K562 (cell line): ENCODE data around the gene PPP1R14B. TPM values are rescaled to one million over a fixed set of nuclear protein-coding genes. Genes with fewer than 3 reads are reported as not detected.

Experiments
- ATAC-seq: fragments of 200-7000 bp; cut with Tn5 transposase; 3 replicates; pipeline ENCODE4 v1.9.1; 2020; ENCODE audit warnings: moderate library complexity
- BruUV-seq: library from RNA; stranded (reverse); fragments of 400-500 nt; replicated peaks from 2 replicates; lab custom pipeline; 2021; lab: Mats Ljungman, UMichigan
- CTCF ChIA-PET: fragments of 300-600 bp; formaldehyde crosslinking; extraction: SDS; loops from one replicate; lab custom pipeline; 2021; ENCODE audit warnings: low intra/inter-chr PET ratio; lab: Yijun Ruan, JAX
- POLR2A ChIA-PET: fragments of 300-600, 350-650 bp; sonication (Branson Sonifier 250); formaldehyde crosslinking; extraction: SDS; loops from one replicate; lab custom pipeline; 2021; ENCODE audit warnings: antibody characterized with exemption, inconsistent platforms; lab: Yijun Ruan, JAX
- DNase-seq, 4 experiments: peaks; one replicate each; pipeline versions ENCODE4 v3.0.0 to v3.0.0-alpha.2; 2011 to 2018; ENCODE audit warnings: low spot score in 3 of 4, mixed read lengths in 3 of 4; ENCODE audit errors: extremely low read depth in 1 of 4
- FAIRE-seq: peaks from 2 replicates; lab custom pipeline; 2011; peaks lifted over from hg19 to GRCh38; lab: Jason Lieb, UNC
- H2AFZ ChIP-seq: 2 replicates; pipeline ENCODE4 v1.6.0; 2011; ENCODE audit warnings: low read depth, low read length, control low read depth, inconsistent platforms
- H3K27ac ChIP-seq: fragments of 200-600 bp; 3 replicates; pipeline ENCODE4 v1.8.0; 2011; ENCODE audit warnings: low read depth, mild to moderate bottlenecking, control low read depth, inconsistent platforms, low read length, moderate library complexity, mixed read lengths; ENCODE audit errors: extremely low read depth
- H3K27me3 ChIP-seq, 2 experiments: fragments of 300-600 bp in 1 of 2; 2 replicates in 1 of 2; 3 replicates in 1 of 2; pipeline versions ENCODE4 v1.6.0 to v1.8.0; 2011; ENCODE audit warnings: inconsistent platforms in 2 of 2, low read length in 2 of 2, mild to moderate bottlenecking in 1 of 2, mixed read lengths in 1 of 2, moderate library complexity in 1 of 2; ENCODE audit not compliant: control insufficient read depth in 2 of 2, insufficient read depth in 2 of 2
- H3K36me3 ChIP-seq: fragments of 300-600 bp; 3 replicates; pipeline ENCODE4 v1.8.0; 2011; ENCODE audit warnings: mild to moderate bottlenecking, low read length, inconsistent platforms; ENCODE audit not compliant: control insufficient read depth, insufficient read depth
- H3K4me1 ChIP-seq, 2 experiments: fragments of 200-600 bp in 1 of 2; replicated peaks in 1 of 2; 2 replicates in 1 of 2; 3 replicates in 1 of 2; pipeline versions ENCODE4 v1.5.1 to v1.8.0; 2011; ENCODE audit warnings: inconsistent platforms in 2 of 2, low read length in 2 of 2, mild to moderate bottlenecking in 1 of 2, mixed read lengths in 1 of 2, moderate library complexity in 1 of 2; ENCODE audit not compliant: control insufficient read depth in 2 of 2, insufficient read depth in 2 of 2
- H3K4me2 ChIP-seq: 2 replicates; pipeline ENCODE4 v1.6.1; 2011; ENCODE audit warnings: low read length, control low read depth, inconsistent platforms, mixed read lengths; ENCODE audit not compliant: insufficient read depth
- H3K4me3 ChIP-seq: fragments of 200-600 bp; sonication (generic), shearing (Covaris generic); 2 replicates; pipeline ENCODE4 v1.5.1; 2016; ENCODE audit warnings: control low read depth, inconsistent platforms
- H3K79me2 ChIP-seq: fragments of 200-600 bp; 3 replicates; pipeline ENCODE4 v1.8.0; 2011; ENCODE audit warnings: low read length, inconsistent platforms; ENCODE audit not compliant: control insufficient read depth, insufficient read depth
- H3K9ac ChIP-seq, 2 experiments: 2 replicates each; pipeline versions ENCODE4 v1.6.0 to v1.6.1; 2011; ENCODE audit warnings: low read depth in 2 of 2, low read length in 2 of 2, control low read depth in 1 of 2, inconsistent platforms in 1 of 2, mild to moderate bottlenecking in 1 of 2, mixed read lengths in 1 of 2; ENCODE audit not compliant: insufficient read depth in 1 of 2
- H3K9me1 ChIP-seq: one replicate; pipeline ENCODE4 v1.6.0; 2011; ENCODE audit warnings: inconsistent platforms, mild to moderate bottlenecking, low read length, moderate library complexity; ENCODE audit not compliant: control insufficient read depth, insufficient read depth
- H3K9me3 ChIP-seq: replicated peaks from 2 replicates; pipeline ENCODE4 v1.5.1; 2011; ENCODE audit warnings: low read depth, low read length, inconsistent platforms; ENCODE audit not compliant: control insufficient read depth, insufficient read depth
- H4K20me1 ChIP-seq: replicated peaks from 2 replicates; pipeline ENCODE4 v1.6.1; 2011; ENCODE audit warnings: low read length, inconsistent platforms, mixed read lengths; ENCODE audit not compliant: control insufficient read depth, insufficient read depth
- CBX1 ChIP-seq: sonication (generic); IDR thresholded peaks from 2 replicates; pipeline ENCODE4 v1.6.1; 2016; ENCODE audit warnings: antibody characterized with exemption, low read depth, mild to moderate bottlenecking
- ETV5 ChIP-seq: sonication (generic); formaldehyde crosslinking; IDR thresholded peaks from 2 replicates; pipeline ENCODE4 v1.4.0; 2020; ENCODE audit warnings: low read depth, mild to moderate bottlenecking, missing genetic modification reagents
- FOXM1 ChIP-seq, 2 experiments: fragments of 450-650 bp in 1 of 2; sonication (generic) in 1 of 2; formaldehyde crosslinking in 1 of 2; IDR thresholded peaks; 2 replicates each; pipeline versions ENCODE4 v1.6.1 to v1.9.0; 2017 to 2022; ENCODE audit warnings: low read depth in 2 of 2, mild to moderate bottlenecking in 2 of 2, missing genetic modification reagents in 1 of 2, moderate library complexity in 1 of 2
- HBP1 ChIP-seq: fragments of 450-650 bp; formaldehyde crosslinking; IDR thresholded peaks from 2 replicates; pipeline ENCODE4 v1.4.0; 2022; ENCODE audit warnings: missing genetic modification characterization
- HDAC1 ChIP-seq, 2 experiments: fragments of 450-650 bp; IDR thresholded peaks; 2 replicates each; pipeline ENCODE4 v1.6.1; 2016 to 2017; ENCODE audit warnings: inconsistent platforms in 1 of 2, mild to moderate bottlenecking in 1 of 2, moderate library complexity in 1 of 2
- IRF9 ChIP-seq: fragments of 450-650 bp; IDR thresholded peaks from 2 replicates; pipeline ENCODE4 v1.6.1; 2016; ENCODE audit warnings: missing biosample characterization, missing genetic modification characterization
- LARP7 ChIP-seq: fragments of 450-650 bp; IDR thresholded peaks from 2 replicates; pipeline ENCODE4 v1.6.1; 2016
- MAZ ChIP-seq, 2 experiments: fragments of 450-650 bp in 1 of 2; sonication (generic) in 1 of 2; formaldehyde crosslinking; IDR thresholded peaks in 1 of 2; conservative IDR thresholded peaks in 1 of 2; 2 replicates each; pipeline versions ENCODE4 v1.4.0 to v1.5.0; 2020; ENCODE audit warnings: mild to moderate bottlenecking in 1 of 2, missing genetic modification reagents in 1 of 2
- NCOA2 ChIP-seq, 2 experiments: fragments of 450-650 bp; IDR thresholded peaks; 2 replicates each; pipeline ENCODE4 v1.6.1; 2018; ENCODE audit warnings: mild to moderate bottlenecking in 2 of 2, moderate library complexity in 1 of 2; ENCODE audit not compliant: partially characterized antibody in 2 of 2
- POLR2AphosphoS2 ChIP-seq: IDR thresholded peaks from 2 replicates; pipeline ENCODE4 v1.6.1; 2012; ENCODE audit warnings: low read length, improper control_type of control experiment
- RBM25 ChIP-seq: fragments of 200-400 bp; formaldehyde crosslinking; IDR thresholded peaks from 2 replicates; pipeline ENCODE4 v1.6.1; 2018; ENCODE audit warnings: low read length, low read depth, moderate library complexity; ENCODE audit not compliant: severe bottlenecking
- SMARCA4 ChIP-seq: fragments of 450-650 bp; IDR thresholded peaks from 2 replicates; pipeline ENCODE4 v1.6.1; 2016
- SRF ChIP-seq, 2 experiments: fragments of 250-450, 450-650 bp in 1 of 2; sonication (Bioruptor Pico) in 1 of 2; sonication (generic) in 1 of 2; formaldehyde crosslinking; IDR thresholded peaks; 2 replicates each; pipeline versions ENCODE4 v1.5.0 to v1.5.1; 2020 to 2022; ENCODE audit warnings: mild to moderate bottlenecking in 1 of 2, missing genetic modification reagents in 1 of 2
- SUPT5H ChIP-seq: fragments of 450-650 bp; IDR thresholded peaks from 2 replicates; pipeline ENCODE4 v1.6.1; 2016
- TEAD1 ChIP-seq, 2 experiments: fragments of 450-650 bp in 1 of 2; sonication (generic) in 1 of 2; formaldehyde crosslinking; IDR thresholded peaks; 2 replicates each; pipeline versions ENCODE4 v1.4.0 to v1.8.0; 2020 to 2022; ENCODE audit warnings: mild to moderate bottlenecking in 2 of 2, missing genetic modification reagents in 1 of 2
- THRA ChIP-seq: fragments of 450-650 bp; IDR thresholded peaks from 2 replicates; pipeline ENCODE4 v1.6.1; 2017; ENCODE audit warnings: mild to moderate bottlenecking, moderate library complexity
- ZBTB5 ChIP-seq: fragments of 450-650 bp; IDR thresholded peaks from 2 replicates; pipeline ENCODE4 v1.6.1; 2017; ENCODE audit warnings: antibody characterized with exemption
- ZNF668 ChIP-seq: fragments of 250-450 bp; sonication (Bioruptor Pico); IDR thresholded peaks from 2 replicates; pipeline ENCODE4 v1.8.0; 2022; ENCODE audit warnings: mild to moderate bottlenecking, inconsistent platforms
- WGBS: fragments of 100-300 bp; shearing (Covaris generic); methylation state at CpG from one replicate; pipeline ENCODE4 v1.1.6; 2016; ENCODE audit warnings: low coverage, mixed read lengths; ENCODE audit not compliant: insufficient coverage; ENCODE audit errors: missing lambda C conversion rate; 5-methylcytosine and 5-hydroxymethylcytosine counted together
- in situ Hi-C: fragments of 300-500 bp; cut with MboI; formaldehyde crosslinking; loops from 4 replicates; pipeline ENCODE4 v1.15.0; 2018; ENCODE audit warnings: inconsistent platforms, mixed read lengths
- intact Hi-C: fragments of 100-400 bp; cut with micrococcal nuclease; formaldehyde crosslinking; loops from 2 replicates; pipeline ENCODE4 v1.14.2; 2022
- polyA plus RNA-seq, 8 experiments: library from polyadenylated mRNA; depleted of rRNA in 4 of 8; stranded (reverse) in 5 of 8; unstranded in 3 of 8; fragments of >200 nt; fragmentation: Nextera tagmentation in 2 of 8; fragmentation: Illumina TruSeq in 1 of 8; extraction: Ambion mirVana in 2 of 8; extraction: Trizol in 1 of 8; gene quantifications; 2 replicates each; pipeline versions ENCODE4 v1.2.1 to v1.2.3, GENCODE V29; 2011 to 2014; ENCODE audit warnings: inconsistent platforms in 1 of 8, missing spikeins in 1 of 8
- total RNA-seq, 7 experiments: library from RNA; depleted of rRNA in 6 of 7; stranded (reverse); fragments of >200 nt in 6 of 7; fragmentation: Illumina TruSeq in 2 of 7; extraction: Trizol in 2 of 7; gene quantifications; 2 replicates each; pipeline versions ENCODE4 v1.2.1 to v1.2.3, GENCODE V29; 2011 to 2021; ENCODE audit warnings: low replicate concordance in 1 of 7

The PPP1R14B gene
- total and polyA plus RNA-seq, 9 of the 15 experiments (the other 6 are each of a cell fraction or from before 2014, with no cell fraction given) = 7.7 to 566 (median 212) TPM

GRCh38 chr11:64222651-64223000, 24.1 kb downstream of the PPP1R14B start:
- peaks cover 0 to 61% of the 10 kb centered on the region in 2 experiments; a peak in 3 of 5 replicates for H3K4me1 ChIP-seq
- no TSS peak for BruUV-seq
- peaks cover 63% of the 10 kb centered on the region for H3K36me3 ChIP-seq
- in situ Hi-C loops = no loop called here
- POLR2A ChIA-PET = interaction anchor here (6.3 kb wide), 1 partner anchor 15 kb away, joined by 77 read pairs; the partner anchor contains the start of gene FERMT3
- no peaks in the 10 kb centered on the region for H3K27me3 ChIP-seq
- H3K9me3 ChIP-seq = no peaks in the 10 kb centered on the region
- FAIRE-seq = no peak
- no peak overlapping the region for H3K4me2 ChIP-seq
- CTCF ChIA-PET = no interaction called here
- H3K79me2 ChIP-seq = peaks cover 28% of the 10 kb centered on the region
- ATAC-seq = no peak
- H4K20me1 ChIP-seq = no peaks in the 10 kb centered on the region
- H3K9me1 ChIP-seq = peaks cover 5% of the 10 kb centered on the region
- peak in 1 of 4 experiments; percentile 19 for DNase-seq
- H2AFZ ChIP-seq = no peak overlapping the region
- no peak overlapping the region for H3K4me3 ChIP-seq
- WGBS = 66% methylated on average over 6 of the region's 9 CpGs
- H3K9ac ChIP-seq = peak overlapping the region in 1 of 2 experiments; percentile 53; a peak in 2 of 4 replicates
- no peak overlapping the region; the same call in 2 of the 3 replicates for H3K27ac ChIP-seq
- intact Hi-C loops = no loop called here
- peak; percentile 61; the same call in 1 of the 2 replicates for TF ChIP-seq SUPT5H
- peak; percentile 20 for TF ChIP-seq RBM25
- no peak for TF ChIP-seq SRF (CRISPR knock-in tag; IDR thresholded peaks at IDR 0.05)
- no peak for TF ChIP-seq HDAC1 (IDR thresholded peaks at IDR 0.05)
- TF ChIP-seq ZNF668 (CRISPR knock-in tag) = no peak
- TF ChIP-seq MAZ (CRISPR knock-in tag; conservative IDR thresholded peaks at IDR 0.05 in 1 of 2, IDR thresholded peaks at IDR 0.05 in 1 of 2) = 0 out of 4 replicates have a peak, but pooled peaks of 1 of the 2 experiments have one; percentile 25
- no peak for TF ChIP-seq FOXM1 (IDR thresholded peaks at IDR 0.05; ENCODE audit: low read depth)
- no peak for TF ChIP-seq FOXM1 (CRISPR knock-in tag; IDR thresholded peaks at IDR 0.05; ENCODE audit: low read depth)
- no peak for TF ChIP-seq THRA
- no peak for TF ChIP-seq LARP7
- TF ChIP-seq ETV5 (CRISPR knock-in tag) = no peak
- no peak for TF ChIP-seq IRF9 (tag)
- TF ChIP-seq TEAD1 (CRISPR knock-in tag; IDR thresholded peaks at IDR 0.05) = no peak
- TF ChIP-seq HBP1 (CRISPR knock-in tag) = no peak
- TF ChIP-seq NCOA2 (IDR thresholded peaks at IDR 0.05; ENCODE audit: partially characterized antibody in 2 of 2) = no peak
- no peak for TF ChIP-seq ZBTB5
- TF ChIP-seq CBX1 = no peak
- TF ChIP-seq SMARCA4 = no peak
- TF ChIP-seq POLR2AphosphoS2 = peak; percentile 49; the same call in 1 of the 2 replicates
